ENCODE data around the gene FER.

DNA sequence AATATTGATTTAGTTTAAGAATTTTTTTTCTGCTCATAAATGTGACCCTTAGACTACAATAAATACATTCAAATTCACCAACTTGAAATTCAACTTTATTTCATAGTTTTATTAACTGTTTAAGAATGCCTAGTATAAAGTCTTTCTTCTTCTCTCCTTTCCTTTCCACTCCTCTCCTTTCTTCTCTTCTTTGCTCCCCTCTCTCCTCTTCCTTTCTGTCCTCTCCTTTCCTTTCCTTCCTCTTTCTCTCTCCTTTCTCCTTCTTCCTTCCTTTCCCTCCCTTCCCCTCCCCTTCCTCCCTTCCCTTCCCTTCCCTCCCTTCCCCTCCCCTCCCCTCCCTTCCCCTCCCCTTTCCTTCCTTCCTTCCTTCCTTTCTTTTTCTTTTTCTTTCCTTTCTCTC, 150.6 kb downstream of the FER start:
- TF ChIP-seq POLR2A (IDR thresholded peaks at IDR 0.05; ENCODE audit: control extremely low read depth in 1 of 2, low read depth in 2 of 2, low read length in 2 of 2), result no peak
- TF ChIP-seq JUND (IDR thresholded peaks at IDR 0.05; ENCODE audit: low read length), result no peak
- TF ChIP-seq POU5F1 (IDR thresholded peaks at IDR 0.05; ENCODE audit: low read depth, low read length), result no peak
- TF ChIP-seq, protein P1, sequence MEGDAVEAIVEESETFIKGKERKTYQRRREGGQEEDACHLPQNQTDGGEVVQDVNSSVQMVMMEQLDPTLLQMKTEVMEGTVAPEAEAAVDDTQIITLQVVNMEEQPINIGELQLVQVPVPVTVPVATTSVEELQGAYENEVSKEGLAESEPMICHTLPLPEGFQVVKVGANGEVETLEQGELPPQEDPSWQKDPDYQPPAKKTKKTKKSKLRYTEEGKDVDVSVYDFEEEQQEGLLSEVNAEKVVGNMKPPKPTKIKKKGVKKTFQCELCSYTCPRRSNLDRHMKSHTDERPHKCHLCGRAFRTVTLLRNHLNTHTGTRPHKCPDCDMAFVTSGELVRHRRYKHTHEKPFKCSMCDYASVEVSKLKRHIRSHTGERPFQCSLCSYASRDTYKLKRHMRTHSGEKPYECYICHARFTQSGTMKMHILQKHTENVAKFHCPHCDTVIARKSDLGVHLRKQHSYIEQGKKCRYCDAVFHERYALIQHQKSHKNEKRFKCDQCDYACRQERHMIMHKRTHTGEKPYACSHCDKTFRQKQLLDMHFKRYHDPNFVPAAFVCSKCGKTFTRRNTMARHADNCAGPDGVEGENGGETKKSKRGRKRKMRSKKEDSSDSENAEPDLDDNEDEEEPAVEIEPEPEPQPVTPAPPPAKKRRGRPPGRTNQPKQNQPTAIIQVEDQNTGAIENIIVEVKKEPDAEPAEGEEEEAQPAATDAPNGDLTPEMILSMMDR (IDR thresholded peaks at IDR 0.05; ENCODE audit: control extremely low read depth in 1 of 3, insufficient read depth in 1 of 3, low read depth in 1 of 3, low read length in 3 of 3), result no peak
- TF ChIP-seq, protein P2, sequence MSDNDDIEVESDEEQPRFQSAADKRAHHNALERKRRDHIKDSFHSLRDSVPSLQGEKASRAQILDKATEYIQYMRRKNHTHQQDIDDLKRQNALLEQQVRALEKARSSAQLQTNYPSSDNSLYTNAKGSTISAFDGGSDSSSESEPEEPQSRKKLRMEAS (IDR thresholded peaks at IDR 0.05), result no peak
